KMS-11 (cell line): Measurements from ENCODE around the gene PPP1R18.

Experiments used
- H2AFZ ChIP-seq: fragments of 200-600 bp; sonication (generic); 2 replicates; pipeline ENCODE4 v1.6.1; 2016; ENCODE audit warnings: antibody characterized with exemption, mixed run types, low read depth
- H3K27ac ChIP-seq: fragments of 200-600 bp; sonication (generic); 2 replicates; pipeline ENCODE4 v1.6.1; 2016; ENCODE audit warnings: mild to moderate bottlenecking, mixed run types
- H3K27me3 ChIP-seq: fragments of 200-600 bp; sonication (generic); 2 replicates; pipeline ENCODE4 v1.6.1; 2017; ENCODE audit warnings: mild to moderate bottlenecking, low read depth, mixed run types, moderate library complexity; ENCODE audit not compliant: insufficient read depth
- H3K36me3 ChIP-seq: fragments of 200-600 bp; sonication (generic); 2 replicates; pipeline ENCODE4 v1.6.1; 2017; ENCODE audit warnings: mild to moderate bottlenecking, mixed run types; ENCODE audit not compliant: insufficient read depth
- H3K4me1 ChIP-seq: fragments of 200-600 bp; sonication (generic); 2 replicates; pipeline ENCODE4 v1.6.1; 2016; ENCODE audit warnings: mild to moderate bottlenecking, low read depth, mixed run types; ENCODE audit not compliant: poor library complexity, severe bottlenecking
- H3K4me2 ChIP-seq: fragments of 200-600 bp; sonication (generic); 2 replicates; pipeline ENCODE4 v1.7.0; 2016; ENCODE audit warnings: mild to moderate bottlenecking, mixed run types
- H3K4me3 ChIP-seq: fragments of 200-600 bp; sonication (generic); IDR thresholded peaks from 2 replicates; pipeline ENCODE4 v1.6.1; 2017; ENCODE audit warnings: low read depth, low read length, mixed read lengths; ENCODE audit not compliant: insufficient read depth
- H3K79me2 ChIP-seq: fragments of 200-600 bp; sonication (generic); 2 replicates; pipeline ENCODE4 v1.6.1; 2016; ENCODE audit warnings: low read depth, mixed run types; ENCODE audit not compliant: insufficient read depth
- H3K9ac ChIP-seq: fragments of 200-600 bp; sonication (generic); 2 replicates; pipeline ENCODE4 v1.6.1; 2016; ENCODE audit warnings: mild to moderate bottlenecking, mixed run types
- H4K20me1 ChIP-seq: fragments of 200-600 bp; sonication (generic); 2 replicates; pipeline ENCODE4 v1.6.1; 2016; ENCODE audit warnings: mild to moderate bottlenecking, mixed run types; ENCODE audit not compliant: insufficient read depth
- CTCF ChIP-seq: fragments of 200-600 bp; sonication (generic); conservative IDR thresholded peaks from 2 replicates; pipeline ENCODE4 v1.6.1; 2017; ENCODE audit warnings: low read depth, mild to moderate bottlenecking, antibody characterized with exemption, low read length, moderate library complexity, mixed read lengths

The PPP1R18 gene

GRCh38 chr6:30716879-30717128 lies 30.4 kb upstream of the PPP1R18 start:
- Histone ChIP-seq H3K79me2 (peaks cover 26% of the 10 kb centered on the region), H3K4me1 (peaks cover 66% of the 10 kb centered on the region), H3K27me3 (no peaks in the 10 kb centered on the region), H3K36me3 (peaks cover 3% of the 10 kb centered on the region; the same call in 1 of the 2 replicates), H3K27ac (peak overlapping the region; percentile 73), H3K9ac (peak overlapping the region; percentile 74), H2AFZ (peak overlapping the region; percentile 31; the same call in 1 of the 2 replicates), H3K4me3 (no peak overlapping the region), H4K20me1 (peaks cover 3% of the 10 kb centered on the region; the same call in 1 of the 2 replicates), H3K4me2 (peak overlapping the region; percentile 89)
- TF ChIP-seq CTCF: no peak

- peaks cover 12% of the 10 kb centered on the region; the same call in 1 of the 2 replicates for H3K79me2 ChIP-seq
- no peak overlapping the region for H3K9ac ChIP-seq
- H2AFZ ChIP-seq: no peak overlapping the region
- no peak overlapping the region for H3K4me2 ChIP-seq
- no peak for TF ChIP-seq CTCF
- H3K27me3 ChIP-seq: no peaks in the 10 kb centered on the region
- H3K4me1 ChIP-seq: peaks cover 88% of the 10 kb centered on the region
- H3K27ac ChIP-seq: no peak overlapping the region
- no peak overlapping the region for H3K4me3 ChIP-seq
- H3K36me3 ChIP-seq: no peaks in the 10 kb centered on the region; the same call in 1 of the 2 replicates
- H4K20me1 ChIP-seq: no peaks in the 10 kb centered on the region
These were observed 27.8 kb upstream of the PPP1R18 start for GRCh38 chr6:30714263-30714662.

- Histone ChIP-seq H3K4me2 (peak overlapping the region; percentile 74), H3K27ac (peak overlapping the region; percentile 59), H3K36me3 (no peaks in the 10 kb centered on the region; the same call in 1 of the 2 replicates)
These were observed 26.0 kb upstream of the PPP1R18 start for GRCh38 chr6:30712441-30712945.

GRCh38 chr6:30711758-30712380 lies 25.4 kb upstream of the PPP1R18 start:
- no peaks in the 10 kb centered on the region; the same call in 1 of the 2 replicates for H3K36me3 ChIP-seq
- no peak overlapping the region for H2AFZ ChIP-seq
- H3K79me2 ChIP-seq: peaks cover 7% of the 10 kb centered on the region; the same call in 1 of the 2 replicates
- H4K20me1 ChIP-seq: no peaks in the 10 kb centered on the region
- no peaks in the 10 kb centered on the region for H3K27me3 ChIP-seq
- peak overlapping the region; percentile 74 for H3K4me2 ChIP-seq
- TF ChIP-seq CTCF: no peak
- no peak overlapping the region for H3K9ac ChIP-seq
- H3K4me1 ChIP-seq: peaks cover 95% of the 10 kb centered on the region
- peak overlapping the region; percentile 59 for H3K27ac ChIP-seq
- no peak overlapping the region for H3K4me3 ChIP-seq

More at GRCh38 chr6:30712441-30712945, 26.0 kb upstream of the PPP1R18 start:
- Histone ChIP-seq H3K4me1 (peaks cover 89% of the 10 kb centered on the region), H2AFZ (no peak overlapping the region), H3K79me2 (peaks cover 7% of the 10 kb centered on the region; the same call in 1 of the 2 replicates), H3K9ac (no peak overlapping the region), H3K27me3 (no peaks in the 10 kb centered on the region), H4K20me1 (no peaks in the 10 kb centered on the region), H3K4me3 (no peak overlapping the region)
- no peak for TF ChIP-seq CTCF
